GM13977 (cell line): ENCODE results near the gene ENPP7.

Experiments
- DNase-seq: peaks from one replicate; pipeline ENCODE4 v3.0.0; 2012; ENCODE audit warnings: low spot score
- CTCF ChIP-seq: IDR thresholded peaks from 2 replicates; pipeline ENCODE4 v1.5.1; 2012; ENCODE audit warnings: mild to moderate bottlenecking, control low read depth; ENCODE audit not compliant: insufficient read depth; ENCODE audit errors: extremely low read depth, missing control alignments
- in situ Hi-C: fragments of 300-500 bp; cut with MboI; formaldehyde crosslinking; loops from one replicate; pipeline ENCODE4 v1.12.0; 2022; ENCODE audit warnings: low sequenced_read_pairs, low pct_unique_long_range_greater_than_20kb, mixed read lengths, inconsistent platforms; ENCODE audit not compliant: unreplicated experiment

Gene ENPP7

GRCh38 chr17:79702034-79702433 is 28.7 kb upstream of the ENPP7 start:
- no peak for DNase-seq
- in situ Hi-C loops = no loop called here
- peak; percentile 17 for TF ChIP-seq CTCF

DNA sequence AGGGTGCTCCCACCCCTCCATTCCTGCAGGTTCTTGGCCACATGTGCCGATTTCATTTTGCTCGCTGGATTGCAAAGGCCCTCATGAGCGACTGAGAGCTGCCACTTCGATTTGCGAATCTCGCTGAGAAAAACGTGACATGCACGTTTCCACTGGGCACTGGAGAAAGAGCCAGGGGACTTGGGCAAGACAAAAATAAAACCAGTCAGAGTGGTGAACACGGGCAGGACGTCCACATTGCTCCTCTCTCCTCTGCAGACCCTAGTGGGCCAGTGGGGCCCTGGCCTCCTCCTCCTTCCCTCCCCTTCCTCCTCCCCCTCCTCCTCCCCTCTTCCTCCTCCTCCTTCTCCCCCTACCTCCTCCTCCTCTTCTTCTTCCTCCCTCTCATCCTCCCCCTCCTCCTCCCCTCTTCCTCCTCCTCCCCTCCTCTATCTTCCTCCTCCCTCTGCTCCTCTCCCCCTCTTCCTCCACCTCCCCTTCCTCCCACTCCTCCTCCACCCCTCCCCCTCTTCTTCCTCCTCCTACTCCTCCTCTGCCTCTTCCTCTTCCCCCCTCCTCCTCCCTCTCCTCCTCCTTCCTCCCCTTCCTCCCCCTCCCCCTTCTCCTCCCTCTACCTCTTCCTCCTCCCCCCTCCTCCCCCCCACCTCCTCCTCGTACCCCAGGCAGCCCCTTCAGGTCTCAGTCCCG is 28.1 kb upstream of the ENPP7 start:
- TF ChIP-seq CTCF = no peak
- in situ Hi-C loops = no loop called here
- DNase-seq = no peak

- no peak for TF ChIP-seq CTCF
- DNase-seq = no peak
- in situ Hi-C loops = no loop called here
These were observed 26.1 kb upstream of the ENPP7 start for GRCh38 chr17:79704691-79705090.

DNA sequence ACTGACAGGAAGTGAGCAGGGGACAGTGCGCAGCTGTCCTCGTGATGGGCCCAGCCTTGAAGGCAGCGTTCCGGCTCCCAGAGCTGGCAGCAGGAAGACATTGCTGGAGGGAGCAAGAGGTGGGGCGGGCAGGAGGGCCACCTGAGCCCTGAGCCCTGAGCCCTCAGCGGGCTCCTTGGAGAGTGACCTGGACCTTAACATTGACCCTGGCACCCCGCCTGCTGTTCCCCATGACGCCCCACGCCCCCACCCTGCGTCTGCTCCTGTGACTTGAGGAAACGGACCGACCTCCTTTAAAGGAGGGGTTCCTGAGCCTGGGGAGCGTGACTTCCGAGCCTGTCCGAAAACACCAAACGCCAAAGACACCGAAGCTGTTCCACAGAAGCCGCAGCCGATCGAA is 25.1 kb upstream of the ENPP7 start:
- TF ChIP-seq CTCF = no peak
- no peak for DNase-seq
- in situ Hi-C loops = no loop called here

DNA sequence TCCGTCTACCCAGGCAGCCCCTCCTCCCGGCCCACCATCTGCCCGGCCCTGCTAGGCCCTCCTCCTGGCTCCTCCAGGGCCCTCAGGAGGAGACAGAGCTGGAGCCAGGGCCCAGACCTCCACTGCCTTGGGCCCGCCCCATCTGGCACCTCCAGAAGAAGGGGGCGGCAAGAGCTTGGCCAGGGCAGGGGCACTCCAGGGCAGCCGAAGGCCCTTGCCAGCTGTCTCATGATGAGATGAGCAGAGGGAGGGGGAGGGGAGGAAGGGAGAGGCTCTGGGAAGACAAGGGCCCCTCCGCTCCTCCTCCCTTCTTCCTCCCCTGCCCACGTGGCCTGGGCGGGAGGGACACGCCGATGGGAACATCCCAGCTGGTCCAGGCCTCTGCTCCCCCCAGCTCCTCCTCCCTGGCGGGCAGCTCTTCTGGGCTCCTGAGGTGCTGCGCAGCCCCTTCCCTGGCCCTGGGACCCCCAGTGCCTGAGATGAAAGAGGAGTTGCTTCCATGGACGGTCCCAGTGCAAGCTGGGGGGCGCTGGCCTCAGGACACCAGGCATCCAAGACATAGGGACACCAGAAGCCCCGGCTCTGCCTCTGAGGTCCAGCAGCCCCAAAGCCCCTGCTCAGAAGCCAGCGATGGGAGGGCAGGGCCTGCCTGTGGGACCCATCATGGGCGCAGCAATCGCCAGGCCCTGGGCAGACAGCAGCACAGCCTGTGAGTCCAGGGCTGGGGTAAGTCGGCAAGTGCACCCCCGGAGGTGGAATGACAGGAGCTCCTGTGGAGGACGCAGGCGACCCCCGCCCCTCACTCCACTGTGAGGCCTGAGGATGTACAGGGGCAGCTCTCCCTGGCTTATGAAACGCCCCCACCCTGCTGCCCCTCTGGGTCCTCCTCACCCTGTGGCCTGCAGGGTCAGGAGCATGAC is 23.6 kb upstream of the ENPP7 start:
- DNase-seq = no peak
- in situ Hi-C loops = no loop called here
- TF ChIP-seq CTCF = no peak

DNA sequence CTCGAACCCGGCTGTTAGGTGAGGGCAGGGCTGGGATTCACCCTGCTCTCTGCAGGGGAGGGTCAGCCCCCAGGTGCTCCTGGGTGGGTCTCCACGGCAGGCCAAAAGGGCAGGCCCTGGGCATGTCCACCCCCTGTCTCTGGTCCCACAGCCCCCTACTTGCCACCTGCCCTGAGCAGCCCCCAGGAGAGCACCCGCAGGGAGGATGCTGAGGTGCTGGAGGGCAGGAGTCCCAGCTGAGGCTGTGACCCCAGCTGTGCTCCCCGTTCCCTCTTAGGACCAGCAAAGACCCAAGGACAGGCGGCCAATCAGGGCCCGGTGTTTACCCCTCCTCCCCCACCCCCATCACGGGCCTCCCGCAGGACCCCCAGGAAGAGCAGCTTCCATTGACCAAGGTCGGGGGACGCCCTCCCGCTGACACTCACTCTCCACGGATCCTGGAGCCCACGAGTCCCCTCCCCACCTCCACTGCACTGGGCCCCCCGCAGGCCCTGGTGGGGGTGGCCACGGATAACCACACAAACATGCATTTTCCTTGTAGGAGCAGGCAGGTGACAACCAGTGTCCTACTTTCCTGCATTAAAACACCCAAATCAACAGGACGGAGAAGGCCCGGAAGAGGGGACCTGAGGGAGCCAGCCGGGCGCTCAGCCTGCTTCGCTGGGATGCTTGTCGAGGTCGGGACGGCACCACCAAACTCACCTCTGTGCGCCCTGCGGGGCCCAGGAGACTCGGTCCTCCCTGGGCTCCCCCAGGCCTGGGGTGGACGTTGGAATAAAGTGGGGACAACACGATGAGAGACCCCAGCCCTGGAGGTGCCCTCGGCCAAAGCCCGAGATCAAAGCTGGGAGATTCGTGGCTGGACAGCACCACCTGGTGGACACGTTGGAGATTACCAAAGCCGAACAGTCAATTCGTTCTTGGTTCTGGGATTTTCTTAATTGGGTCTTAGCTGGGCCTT is 22.5 kb upstream of the ENPP7 start:
- in situ Hi-C loops = no loop called here
- DNase-seq = peak; percentile 83
- TF ChIP-seq CTCF = peak; percentile 85
